Astrocyte (in vitro differentiated cells and primary cell): ENCODE measurements around the gene PALLD.

Experiments
- CTCF ChIP-seq: IDR thresholded peaks from 2 replicates; pipeline ENCODE4 v1.5.1; 2011; ENCODE audit warnings: low read depth, mild to moderate bottlenecking, inconsistent platforms, low read length, moderate library complexity; ENCODE audit not compliant: insufficient read depth
- EZH2 ChIP-seq: IDR thresholded peaks from 2 replicates; pipeline ENCODE4 v1.6.1; 2012; ENCODE audit warnings: mild to moderate bottlenecking, low read length, inconsistent platforms; ENCODE audit not compliant: insufficient read depth

GRCh38 chr4:168659741-168660465 is 163.1 kb downstream of the PALLD start:
- TF ChIP-seq CTCF (no peak), EZH2 (no peak)
